Measurements from ENCODE around the gene SOX6. TPM values are rescaled to one million over a fixed set of nuclear protein-coding genes. Genes with fewer than 3 reads are reported as not detected.

Gene SOX6
- total and polyA plus RNA-seq, 12 donors = 0.71 to 13.9 (median 6.7) TPM

DNA sequence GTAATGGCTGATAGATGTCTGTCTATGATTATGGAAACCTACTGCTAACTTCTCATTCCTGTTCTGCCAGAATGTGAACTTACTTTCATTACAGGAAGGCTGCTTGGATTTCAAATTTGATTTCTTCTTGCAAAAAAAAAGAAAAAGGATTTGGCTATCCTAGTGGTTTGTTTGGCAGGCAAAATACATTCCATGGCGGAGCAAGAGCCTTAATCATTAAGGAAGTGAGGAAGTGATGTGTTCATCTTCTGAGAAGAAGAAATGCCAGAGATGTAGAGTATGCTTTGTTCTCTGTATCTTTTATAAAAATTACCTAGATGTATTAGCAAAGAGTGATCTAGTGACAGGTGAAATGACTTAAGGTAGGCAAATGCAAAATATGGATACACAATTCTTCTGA is 356.3 kb downstream of the SOX6 start:
- DNase-seq = no peak
- H3K4me3 ChIP-seq = no peak overlapping the region
- no peaks in the 10 kb centered on the region for H3K9me3 ChIP-seq (replicated peaks in 1 of 3)
- TF ChIP-seq CTCF (IDR thresholded peaks at IDR 0.05) (no peak), POLR2A (IDR thresholded peaks at IDR 0.05) (no peak)
- 52 to 81% (median 64%) methylated on average over 1 of the region's 1 CpG for WGBS, 4 donors
- no peaks in the 10 kb centered on the region for H3K27me3 ChIP-seq
- intact Hi-C loops (cut with DNase I) = no loop called here
- H3K36me3 ChIP-seq (replicated peaks in 1 of 2) = no peaks in the 10 kb centered on the region
- H3K27ac ChIP-seq = no peak overlapping the region
- no peaks in the 10 kb centered on the region for H3K4me1 ChIP-seq (replicated peaks in 1 of 2)

GRCh38 chr11:15993345-15993744 is 363.0 kb downstream of the SOX6 start:
- TF ChIP-seq POLR2A (IDR thresholded peaks at IDR 0.05) (no peak), CTCF (IDR thresholded peaks at IDR 0.05) (no peak)
- no peak for DNase-seq
- 88 to 95% (median 89%) methylated on average over 4 of the region's 4 CpGs for WGBS, 4 donors
- H3K36me3 ChIP-seq (replicated peaks in 1 of 2) = no peaks in the 10 kb centered on the region
- intact Hi-C loops (cut with DNase I) = no loop called here
- no peaks in the 10 kb centered on the region for H3K4me1 ChIP-seq (replicated peaks in 1 of 2)
- no peak overlapping the region for H3K27ac ChIP-seq
- no peak overlapping the region for H3K4me3 ChIP-seq
- no peaks in the 10 kb centered on the region for H3K27me3 ChIP-seq
- no peaks in the 10 kb centered on the region for H3K9me3 ChIP-seq (replicated peaks in 1 of 3)

- Histone ChIP-seq H3K36me3 (replicated peaks in 1 of 2) (no peaks in the 10 kb centered on the region), H3K27me3 (no peaks in the 10 kb centered on the region), H3K9me3 (replicated peaks in 1 of 3) (no peaks in the 10 kb centered on the region), H3K4me1 (replicated peaks in 1 of 2) (no peaks in the 10 kb centered on the region), H3K27ac (no peak overlapping the region), H3K4me3 (no peak overlapping the region)
- intact Hi-C loops (cut with DNase I) = no loop called here
- WGBS, 4 donors = 89 to 98% (median 95%) methylated on average over 3 of the region's 3 CpGs
- TF ChIP-seq CTCF (IDR thresholded peaks at IDR 0.05) (no peak), POLR2A (IDR thresholded peaks at IDR 0.05) (no peak)
- DNase-seq = no peak
These were observed 365.1 kb downstream of the SOX6 start for GRCh38 chr11:15991215-15991614.

DNA sequence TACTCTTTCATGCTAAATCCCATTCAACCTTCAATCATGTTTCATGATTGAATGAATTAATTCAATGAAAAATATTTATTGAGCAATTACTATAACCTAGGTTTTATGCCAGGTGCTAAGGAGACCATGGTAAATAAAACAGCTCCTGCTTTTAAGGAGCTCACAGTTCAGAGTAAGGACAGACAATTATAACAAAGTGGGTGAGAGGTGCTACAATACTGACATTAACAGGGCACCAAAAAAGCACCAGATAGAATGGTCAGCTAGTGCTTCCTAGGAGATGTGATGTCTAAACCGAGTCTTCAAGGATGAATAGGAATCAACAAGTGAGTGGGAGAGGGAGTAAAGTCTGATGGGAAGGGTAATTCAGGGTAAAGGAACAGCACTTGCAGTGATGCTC is 366.7 kb downstream of the SOX6 start:
- 83 to 93% (median 85%) methylated on average over 1 of the region's 1 CpG for WGBS, 4 donors
- Histone ChIP-seq H3K9me3 (replicated peaks in 1 of 3) (no peaks in the 10 kb centered on the region), H3K27ac (no peak overlapping the region), H3K36me3 (replicated peaks in 1 of 2) (no peaks in the 10 kb centered on the region), H3K4me3 (no peak overlapping the region), H3K27me3 (no peaks in the 10 kb centered on the region), H3K4me1 (replicated peaks in 1 of 2) (no peaks in the 10 kb centered on the region)
- no peak for TF ChIP-seq CTCF (IDR thresholded peaks at IDR 0.05)
- no peak for TF ChIP-seq POLR2A (IDR thresholded peaks at IDR 0.05)
- no peak for DNase-seq
- intact Hi-C loops (cut with DNase I) = no loop called here
